ENCODE data around the gene AHI1.

Gene AHI1

GRCh38 chr6:135497412-135498184, at the start of gene AHI1:
Gene AHI1 (minus strand): TSS chr6:135497740. CDS start chr6:135492237, 5,503 bp downstream.
- DNase-seq (ENCODE audit: low spot score) = peak; percentile 82

GRCh38 chr6:135546680-135547418, 49.3 kb upstream of the AHI1 start:
- DNase-seq (ENCODE audit: low spot score) = no peak

GRCh38 chr6:135546206-135546605, 48.7 kb upstream of the AHI1 start:
- DNase-seq (ENCODE audit: low spot score) = no peak

GRCh38 chr6:135540207-135540840, 42.8 kb upstream of the AHI1 start:
- DNase-seq (ENCODE audit: low spot score) = peak; percentile 3

GRCh38 chr6:135537741-135538301, 40.3 kb upstream of the AHI1 start:
- peak; percentile 10 for DNase-seq (ENCODE audit: low spot score)

GRCh38 chr6:135535989-135536414, 38.5 kb upstream of the AHI1 start:
- peak; percentile 27 for DNase-seq (ENCODE audit: low spot score)

GRCh38 chr6:135534773-135535380, 37.3 kb upstream of the AHI1 start:
- peak; percentile 16 for DNase-seq (ENCODE audit: low spot score)

- no peak for DNase-seq (ENCODE audit: low spot score)
Measured at GRCh38 chr6:135532559-135532958, 35.0 kb upstream of the AHI1 start.

GRCh38 chr6:135531954-135532490, 34.5 kb upstream of the AHI1 start:
- DNase-seq (ENCODE audit: low spot score) = no peak

- no peak for DNase-seq (ENCODE audit: low spot score)
Measured at GRCh38 chr6:135530113-135530512, 32.6 kb upstream of the AHI1 start.

GRCh38 chr6:135527960-135528249, 30.4 kb upstream of the AHI1 start:
- no peak for DNase-seq (ENCODE audit: low spot score)

- DNase-seq (ENCODE audit: low spot score) = no peak
Measured at GRCh38 chr6:135527116-135527959, 29.8 kb upstream of the AHI1 start.

- DNase-seq (ENCODE audit: low spot score) = no peak
Measured at GRCh38 chr6:135525594-135525993, 28.1 kb upstream of the AHI1 start.

GRCh38 chr6:135522965-135523692, 25.6 kb upstream of the AHI1 start:
- no peak for DNase-seq (ENCODE audit: low spot score)

GRCh38 chr6:135521431-135521830, 23.9 kb upstream of the AHI1 start:
- DNase-seq (ENCODE audit: low spot score) = no peak

- DNase-seq (ENCODE audit: low spot score) = peak; percentile 15
Measured at GRCh38 chr6:135520781-135521180, 23.2 kb upstream of the AHI1 start.

- no peak for DNase-seq (ENCODE audit: low spot score)
Measured at GRCh38 chr6:135519348-135519747, 21.8 kb upstream of the AHI1 start.

GRCh38 chr6:135517527-135517926, 20.0 kb upstream of the AHI1 start:
- no peak for DNase-seq (ENCODE audit: low spot score)

- no peak for DNase-seq (ENCODE audit: low spot score)
Measured at GRCh38 chr6:135514706-135515105, 17.2 kb upstream of the AHI1 start.

GRCh38 chr6:135506270-135506997, 8.9 kb upstream of the AHI1 start:
- no peak for DNase-seq (ENCODE audit: low spot score)
